IMR-90 (cell line): ENCODE measurements around the gene ELMO1. TPM values are rescaled to one million over a fixed set of nuclear protein-coding genes. Genes with fewer than 3 reads are reported as not detected.
A peak's percentile ranks its signal among the peaks of the same experiment; 100 is the strongest.

Source experiments
- ATAC-seq: fragments of 200-7000 bp; cut with Tn5 transposase; 2 replicates; pipeline ENCODE4 v1.9.1; 2020; ENCODE audit warnings: low read depth, mild to moderate bottlenecking, moderate library complexity
- BruUV-seq: library from RNA; stranded (reverse); fragments of 400-500 nt; replicated peaks from 2 replicates; lab custom pipeline; 2021; lab: Mats Ljungman, UMichigan
- CTCF ChIA-PET: fragments of 300-600 bp; formaldehyde crosslinking; extraction: SDS; loops from one replicate; lab custom pipeline; 2021; ENCODE audit warnings: antibody characterized with exemption; lab: Yijun Ruan, JAX
- POLR2A ChIA-PET: fragments of 300-600 bp; sonication (Branson Sonifier 250); formaldehyde crosslinking; loops from one replicate; lab custom pipeline; 2022; ENCODE audit warnings: antibody characterized with exemption; ENCODE audit not compliant: unreplicated experiment; lab: Charles Lee
- DNase-seq: peaks from one replicate; pipeline ENCODE4 v3.0.0; 2013
- H2AFZ ChIP-seq: replicated peaks from 2 replicates; pipeline ENCODE3; 2013; ENCODE audit warnings: low read length, mild to moderate bottlenecking; ENCODE audit not compliant: poor library complexity
- H2AK5ac ChIP-seq: 2 replicates; pipeline ENCODE4 v1.6.1; 2013; ENCODE audit warnings: low read depth, low read length, inconsistent platforms
- H2AK9ac ChIP-seq: replicated peaks from 2 replicates; pipeline ENCODE3; 2013; ENCODE audit warnings: mild to moderate bottlenecking, low read depth, low read length, moderate library complexity; ENCODE audit not compliant: poor library complexity
- H2BK120ac ChIP-seq: 2 replicates; pipeline ENCODE4 v1.6.1; 2013; ENCODE audit warnings: low read depth, low read length, inconsistent platforms
- H2BK15ac ChIP-seq: 3 replicates; pipeline ENCODE4 v1.6.1; 2013; ENCODE audit warnings: low read depth, low read length, inconsistent platforms
- H2BK20ac ChIP-seq: 2 replicates; pipeline ENCODE4 v1.6.1; 2013; ENCODE audit warnings: low read depth, mild to moderate bottlenecking, inconsistent platforms, low read length, moderate library complexity
- H2BK5ac ChIP-seq: 2 replicates; pipeline ENCODE4 v1.6.1; 2013; ENCODE audit warnings: mild to moderate bottlenecking, low read depth, low read length, inconsistent platforms; ENCODE audit not compliant: poor library complexity, severe bottlenecking
- H3K14ac ChIP-seq: replicated peaks from 2 replicates; pipeline ENCODE4 v1.6.1; 2013; ENCODE audit warnings: low read depth, low read length, inconsistent platforms
- H3K18ac ChIP-seq: 2 replicates; pipeline ENCODE4 v1.6.1; 2013; ENCODE audit warnings: low read depth, low read length, control low read depth
- H3K23ac ChIP-seq: 2 replicates; pipeline ENCODE4 v1.6.1; 2013; ENCODE audit warnings: low read depth, low read length, inconsistent platforms
- H3K27ac ChIP-seq: 2 replicates; pipeline ENCODE4 v1.5.1; 2013; ENCODE audit warnings: mild to moderate bottlenecking, control low read depth, low read length; ENCODE audit not compliant: insufficient read depth
- H3K27me3 ChIP-seq: 2 replicates; pipeline ENCODE4 v1.6.1; 2013; ENCODE audit warnings: low read length; ENCODE audit not compliant: control insufficient read depth, insufficient read depth
- H3K36me3 ChIP-seq: 2 replicates; pipeline ENCODE4 v1.6.1; 2013; ENCODE audit warnings: low read length, mixed read lengths; ENCODE audit not compliant: control insufficient read depth, insufficient read depth
- H3K4ac ChIP-seq: 2 replicates; pipeline ENCODE4 v1.6.1; 2013; ENCODE audit warnings: low read depth, low read length, inconsistent platforms
- H3K4me1 ChIP-seq: 2 replicates; pipeline ENCODE4 v1.6.1; 2013; ENCODE audit warnings: low read length, mixed read lengths; ENCODE audit not compliant: control insufficient read depth, insufficient read depth
- H3K4me2 ChIP-seq: 2 replicates; pipeline ENCODE4 v1.6.1; 2013; ENCODE audit warnings: low read depth, mild to moderate bottlenecking, control low read depth, low read length, moderate library complexity
- H3K4me3 ChIP-seq: 2 replicates; pipeline ENCODE4 v1.5.1; 2013; ENCODE audit warnings: low read depth, mild to moderate bottlenecking, control low read depth, low read length, moderate library complexity; ENCODE audit not compliant: insufficient read depth
- H3K56ac ChIP-seq: 2 replicates; pipeline ENCODE4 v1.6.1; 2013; ENCODE audit warnings: low read length, inconsistent platforms; ENCODE audit not compliant: insufficient read depth; ENCODE audit errors: extremely low read depth
- H3K79me1 ChIP-seq, 2 experiments: 2 replicates each; pipeline ENCODE4 v1.6.1; 2013; ENCODE audit warnings: low read length in 2 of 2, inconsistent platforms in 1 of 2, low read depth in 1 of 2
- H3K9ac ChIP-seq: 2 replicates; pipeline ENCODE4 v1.6.1; 2013; ENCODE audit warnings: low read depth, low read length, control low read depth
- H3K9me1 ChIP-seq: 2 replicates; pipeline ENCODE4 v1.6.1; 2013; ENCODE audit warnings: low read length, inconsistent platforms; ENCODE audit not compliant: insufficient read depth
- H3K9me3 ChIP-seq: 2 replicates; pipeline ENCODE4 v1.6.1; 2013; ENCODE audit warnings: low read length; ENCODE audit not compliant: control insufficient read depth, insufficient read depth
- H4K20me1 ChIP-seq: 2 replicates; pipeline ENCODE4 v1.6.1; 2013; ENCODE audit warnings: low read length, inconsistent platforms; ENCODE audit not compliant: insufficient read depth
- H4K5ac ChIP-seq: 2 replicates; pipeline ENCODE4 v1.6.1; 2013; ENCODE audit warnings: mild to moderate bottlenecking, low read depth, low read length, control low read depth
- H4K8ac ChIP-seq, 2 experiments: 2 replicates each; pipeline ENCODE4 v1.6.1; 2013; ENCODE audit warnings: low read depth in 2 of 2, low read length in 2 of 2, control low read depth in 1 of 2, inconsistent platforms in 1 of 2
- H4K91ac ChIP-seq: 2 replicates; pipeline ENCODE4 v1.6.1; 2013; ENCODE audit warnings: low read depth, low read length, inconsistent platforms; ENCODE audit not compliant: insufficient read depth
- CEBPB ChIP-seq: IDR thresholded peaks from 2 replicates; pipeline ENCODE4 v1.6.1; 2012; ENCODE audit warnings: low read depth, low read length, improper control_type of control experiment
- CTCF ChIP-seq: conservative IDR thresholded peaks from 2 replicates; pipeline ENCODE4 v1.5.1; 2012; ENCODE audit warnings: mild to moderate bottlenecking, low read depth, low read length, improper control_type of control experiment
- ELK1 ChIP-seq: fragments of 150-350 bp; IDR thresholded peaks from 2 replicates; pipeline ENCODE4 v1.6.1; 2016; ENCODE audit warnings: low read depth, mild to moderate bottlenecking, low read length, moderate library complexity, borderline replicate concordance
- FOS ChIP-seq: fragments of 150-350 bp; IDR thresholded peaks from 2 replicates; pipeline ENCODE4 v1.6.1; 2016; ENCODE audit warnings: low read depth, low read length
- MAZ ChIP-seq: IDR thresholded peaks from 2 replicates; pipeline ENCODE4 v1.6.1; 2012; ENCODE audit warnings: low read depth, mild to moderate bottlenecking, low read length, improper control_type of control experiment, moderate library complexity, borderline replicate concordance
- NFE2L2 ChIP-seq: fragments of 150-350 bp; IDR thresholded peaks from 2 replicates; pipeline ENCODE4 v1.6.1; 2016; ENCODE audit warnings: low read depth, mild to moderate bottlenecking, low read length
- RAD21 ChIP-seq: IDR thresholded peaks from 2 replicates; pipeline ENCODE4 v1.6.1; 2012; ENCODE audit warnings: low read length, improper control_type of control experiment
- RFX5 ChIP-seq: IDR thresholded peaks from 2 replicates; pipeline ENCODE4 v1.8.0; 2012; ENCODE audit warnings: low read depth, mild to moderate bottlenecking, low read length, moderate library complexity
- WGBS, 2 experiments: methylation state at CpG; one replicate each; pipeline versions ENCODE4 v1.1.5 to v1.1.7; 2013; ENCODE audit warnings: missing lambda C conversion rate in 2 of 2; ENCODE audit not compliant: insufficient read length in 1 of 2; ENCODE audit errors: extremely low coverage in 2 of 2; 5-methylcytosine and 5-hydroxymethylcytosine counted together
- dilution Hi-C: fragments of 300-500 bp; cut with HindIII; formaldehyde crosslinking; loops from one replicate; pipeline ENCODE4 v1.14.3; 2018; ENCODE audit warnings: low sequenced_read_pairs; ENCODE audit not compliant: unreplicated experiment
- in situ Hi-C: fragments of 300-500 bp; cut with MboI; formaldehyde crosslinking; loops from 3 replicates; pipeline ENCODE4 v1.14.3; 2019; ENCODE audit warnings: low sequenced_read_pairs, inconsistent platforms, mixed read lengths
- intact Hi-C: fragments of 100-400 bp; cut with micrococcal nuclease; formaldehyde crosslinking; loops from 2 replicates; pipeline ENCODE4 v1.10.0; 2022
- polyA plus RNA-seq, 3 experiments: library from polyadenylated mRNA; depleted of rRNA; stranded (reverse); fragments of >200 nt; gene quantifications; 2 replicates each; pipeline ENCODE4 v1.2.3, GENCODE V29; 2012; ENCODE audit warnings: low replicate concordance in 1 of 3
- total RNA-seq: library from RNA; depleted of rRNA; stranded (reverse); fragments of >200 nt; gene quantifications from 2 replicates; pipeline ENCODE4 v1.2.3, GENCODE V29; 2012

The ELMO1 gene
- total and polyA plus RNA-seq, 2 of the 4 experiments (the other 2 are of a cell fraction), result 0.03 TPM; not detected in 1

- TF ChIP-seq CTCF (no peak), MAZ (no peak)
Measured at GRCh38 chr7:37209195-37209594, 239.5 kb downstream of the ELMO1 start (continued).

GRCh38 chr7:37208528-37208927 is 240.1 kb downstream of the ELMO1 start:
- BruUV-seq, result no TSS peak
- no peak overlapping the region for H3K9ac ChIP-seq
- no peaks in the 10 kb centered on the region for H3K9me3 ChIP-seq
- H2BK15ac ChIP-seq, result no peak overlapping the region
- no peak overlapping the region for H3K18ac ChIP-seq
- H3K79me1 ChIP-seq, result no peaks in the 10 kb centered on the region
- CTCF ChIA-PET, result interaction anchor here (0.9 to 1.3 kb wide), 2 partner anchors 241 to 288 kb away, joined by 4 to 5 read pairs; no protein-coding TSS in a partner anchor
- DNase-seq (peak; percentile 62), ATAC-seq (peak; percentile 83)
- whole genome bisulfite sequencing, 2 experiments, result 0% methylated on average over 1 of the region's 5 CpGs; no CpG with 5 or more reads in 1 of the 2 experiments
- H2BK20ac ChIP-seq, result no peak overlapping the region
- H4K91ac ChIP-seq, result no peak overlapping the region
- H4K5ac ChIP-seq, result no peak overlapping the region
- H2AK5ac ChIP-seq, result no peak overlapping the region
- no peak overlapping the region for H4K8ac ChIP-seq
- no peak overlapping the region for H3K4me2 ChIP-seq
- no peak for TF ChIP-seq RFX5
- peak; percentile 61 for TF ChIP-seq RAD21
- TF ChIP-seq MAZ, result no peak
- TF ChIP-seq CEBPB, result peak; percentile 56; the same call in 1 of the 2 replicates
- TF ChIP-seq NFE2L2, result no peak
- TF ChIP-seq CTCF, result peak; percentile 52
- no peak for TF ChIP-seq ELK1
- TF ChIP-seq FOS, result no peak
- H3K4me1 ChIP-seq, result peaks cover 2% of the 10 kb centered on the region; the same call in 1 of the 2 replicates
- intact Hi-C loops (loop anchor here (1.0 to 2.0 kb wide), 3 partner anchors 286 to 898 kb away; no protein-coding TSS in a partner anchor), in situ Hi-C loops (loop anchor here (25.0 kb wide), 1 partner anchor 629 kb away; the partner anchor contains the start of gene NME8), dilution Hi-C loops (no loop called here)
- H3K4ac ChIP-seq, result no peak overlapping the region
- H3K27ac ChIP-seq, result no peak overlapping the region
- no peak overlapping the region for H3K23ac ChIP-seq
- H2AFZ ChIP-seq, result no peak overlapping the region
- H3K56ac ChIP-seq, result no peak overlapping the region
- H4K20me1 ChIP-seq, result no peaks in the 10 kb centered on the region
- no peak overlapping the region for H3K4me3 ChIP-seq
- H2BK5ac ChIP-seq, result no peak overlapping the region
- no peaks in the 10 kb centered on the region for H3K36me3 ChIP-seq
- H2BK120ac ChIP-seq, result no peak overlapping the region
- POLR2A ChIA-PET, result no interaction called here
- no peaks in the 10 kb centered on the region; the same call in 1 of the 2 replicates for H3K9me1 ChIP-seq
- H3K27me3 ChIP-seq, result no peaks in the 10 kb centered on the region
- H2AK9ac ChIP-seq, result no peak overlapping the region
- no peak overlapping the region for H3K14ac ChIP-seq
